HG02973 (cell line): ENCODE results near the gene EPHA8.

ENCODE experiments used
- ATAC-seq: cut with Tn5 transposase; IDR thresholded peaks from one replicate; pipeline ENCODE4 v1.9.1; 2021; ENCODE audit warnings: moderate library complexity; ENCODE audit not compliant: unreplicated experiment

The EPHA8 gene

GRCh38 chr1:22641247-22641646 is 78.0 kb downstream of the EPHA8 start:
- ATAC-seq = no peak

GRCh38 chr1:22641906-22642636 is 78.8 kb downstream of the EPHA8 start:
- ATAC-seq = no peak

DNA sequence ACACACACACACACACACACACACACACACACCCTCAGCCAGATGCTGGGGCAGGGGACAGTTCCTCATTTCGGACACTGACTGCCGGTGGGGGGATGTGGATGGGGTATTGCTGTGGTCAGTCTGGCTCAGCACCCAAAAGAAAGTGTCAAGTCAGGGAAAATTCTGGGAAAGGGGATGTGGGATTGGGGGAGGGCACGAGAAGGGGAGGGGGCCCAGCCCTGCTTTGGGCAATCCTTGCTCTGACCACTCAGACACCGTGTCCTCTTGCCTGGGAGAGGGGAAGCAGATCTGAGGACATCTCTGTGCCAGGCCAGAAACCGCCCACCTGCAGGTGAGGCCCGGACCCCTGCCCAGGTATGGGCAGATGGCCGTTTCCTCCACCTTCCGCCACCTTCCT is 80.1 kb downstream of the EPHA8 start, which contains the start of gene C1QC:
C1QC (plus strand) TSS at position 253 of the 400 bp plus-strand sequence. CDS start 391 bp downstream, outside the sequence.
- no peak for ATAC-seq

GRCh38 chr1:22643928-22644327 is 80.6 kb downstream of the EPHA8 start:
- ATAC-seq = no peak

- no peak for ATAC-seq
Measured at GRCh38 chr1:22645931-22646330, 82.6 kb downstream of the EPHA8 start.

GRCh38 chr1:22646384-22646783 is 83.1 kb downstream of the EPHA8 start:
- ATAC-seq = no peak

GRCh38 chr1:22650089-22650693 is 86.9 kb downstream of the EPHA8 start:
- no peak for ATAC-seq

GRCh38 chr1:22651941-22652856 is 88.9 kb downstream of the EPHA8 start:
- ATAC-seq = no peak

GRCh38 chr1:22652881-22653316 is 89.6 kb downstream of the EPHA8 start, which contains the start of gene C1QB:
Gene C1QB, plus strand, starts transcription at chr1:22653236. Its CDS starts 6,227 bp downstream, at chr1:22659463.
- no peak for ATAC-seq
